Measurements from ENCODE around the gene BRD2. TPM values are rescaled to one million over a fixed set of nuclear protein-coding genes. Genes with fewer than 3 reads are reported as not detected.

The BRD2 gene
- total RNA-seq, 6 donors from 2014 or later, result 144 to 388 (median 183) TPM

DNA sequence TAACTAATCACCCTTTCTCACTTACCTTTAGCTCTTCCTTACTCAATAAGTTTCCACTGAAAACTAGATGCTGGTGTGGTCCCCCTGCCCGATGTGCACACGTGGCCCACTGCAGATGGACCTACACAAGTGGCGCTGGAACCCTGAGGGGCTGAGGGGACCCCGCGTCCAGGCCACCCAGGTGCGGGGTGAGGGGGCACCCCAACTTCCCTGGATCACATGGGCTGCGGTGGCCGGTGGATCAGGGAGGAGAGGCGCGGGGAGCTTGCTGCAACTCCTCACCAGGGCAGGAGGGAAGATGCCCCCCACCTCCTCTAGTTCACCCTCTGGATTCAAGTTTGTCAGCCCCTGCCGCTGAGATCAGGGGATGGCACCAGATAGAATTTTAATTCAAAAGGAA is 53.5 kb downstream of the BRD2 start:
- H3K4me1 ChIP-seq, result peaks cover 20 to 32% (median 22%) of the 10 kb centered on the region in 4 donors
- no peaks in the 10 kb centered on the region for H3K27me3 ChIP-seq
- H3K9me3 ChIP-seq, result no peaks in the 10 kb centered on the region
- TF ChIP-seq POLR2A (IDR thresholded peaks at IDR 0.05) (no peak), EP300 (IDR thresholded peaks at IDR 0.05) (no peak), POLR2AphosphoS5 (IDR thresholded peaks at IDR 0.05) (no peak)
- TF ChIP-seq, protein P1, sequence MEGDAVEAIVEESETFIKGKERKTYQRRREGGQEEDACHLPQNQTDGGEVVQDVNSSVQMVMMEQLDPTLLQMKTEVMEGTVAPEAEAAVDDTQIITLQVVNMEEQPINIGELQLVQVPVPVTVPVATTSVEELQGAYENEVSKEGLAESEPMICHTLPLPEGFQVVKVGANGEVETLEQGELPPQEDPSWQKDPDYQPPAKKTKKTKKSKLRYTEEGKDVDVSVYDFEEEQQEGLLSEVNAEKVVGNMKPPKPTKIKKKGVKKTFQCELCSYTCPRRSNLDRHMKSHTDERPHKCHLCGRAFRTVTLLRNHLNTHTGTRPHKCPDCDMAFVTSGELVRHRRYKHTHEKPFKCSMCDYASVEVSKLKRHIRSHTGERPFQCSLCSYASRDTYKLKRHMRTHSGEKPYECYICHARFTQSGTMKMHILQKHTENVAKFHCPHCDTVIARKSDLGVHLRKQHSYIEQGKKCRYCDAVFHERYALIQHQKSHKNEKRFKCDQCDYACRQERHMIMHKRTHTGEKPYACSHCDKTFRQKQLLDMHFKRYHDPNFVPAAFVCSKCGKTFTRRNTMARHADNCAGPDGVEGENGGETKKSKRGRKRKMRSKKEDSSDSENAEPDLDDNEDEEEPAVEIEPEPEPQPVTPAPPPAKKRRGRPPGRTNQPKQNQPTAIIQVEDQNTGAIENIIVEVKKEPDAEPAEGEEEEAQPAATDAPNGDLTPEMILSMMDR (IDR thresholded peaks at IDR 0.05), result no peak
- no peak for ATAC-seq (ENCODE audit: low FRiP score in 2 of 2)
- peak overlapping the region in 1 of 4 donors; percentile 90 for H3K27ac ChIP-seq
- H3K4me3 ChIP-seq, result no peak overlapping the region
- no peaks in the 10 kb centered on the region for H3K36me3 ChIP-seq
- DNase-seq, result peak in 1 of 2 donors; percentile 65
- 92 to 99% methylated on average over 10 to 11 of the region's 11 CpGs for WGBS, 2 donors

DNA sequence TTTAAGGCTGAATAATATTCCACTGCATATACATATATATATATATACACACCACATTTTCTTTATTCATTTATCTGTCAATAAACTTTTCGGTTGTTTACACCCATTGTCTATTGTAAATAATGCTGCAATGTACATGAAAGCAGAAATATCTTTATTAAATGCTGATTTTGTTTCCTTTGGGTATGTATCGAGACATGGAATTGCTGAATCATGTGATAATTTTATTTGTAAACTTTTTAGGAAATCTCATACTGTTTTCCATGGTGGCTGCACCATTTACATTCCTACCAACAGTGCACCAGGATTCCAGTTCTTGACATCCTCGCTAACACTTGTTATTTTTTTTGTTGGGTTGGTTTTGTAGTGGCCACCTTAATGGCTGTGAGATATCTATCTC is 55.1 kb downstream of the BRD2 start:
- ATAC-seq (ENCODE audit: low FRiP score in 2 of 2) (no peak), DNase-seq (no peak)
- H3K36me3 ChIP-seq, result no peaks in the 10 kb centered on the region
- H3K4me1 ChIP-seq, result peaks cover 16 to 25% (median 19%) of the 10 kb centered on the region in 4 donors
- H3K27ac ChIP-seq, result no peak overlapping the region
- H3K27me3 ChIP-seq, result no peaks in the 10 kb centered on the region
- WGBS, 2 donors, result 64 to 84% methylated on average over 3 of the region's 3 CpGs
- no peaks in the 10 kb centered on the region for H3K9me3 ChIP-seq
- H3K4me3 ChIP-seq, result no peak overlapping the region
- TF ChIP-seq EP300 (IDR thresholded peaks at IDR 0.05) (no peak), POLR2A (IDR thresholded peaks at IDR 0.05) (no peak), POLR2AphosphoS5 (IDR thresholded peaks at IDR 0.05) (no peak)
- TF ChIP-seq, protein P1 (IDR thresholded peaks at IDR 0.05), result no peak

DNA sequence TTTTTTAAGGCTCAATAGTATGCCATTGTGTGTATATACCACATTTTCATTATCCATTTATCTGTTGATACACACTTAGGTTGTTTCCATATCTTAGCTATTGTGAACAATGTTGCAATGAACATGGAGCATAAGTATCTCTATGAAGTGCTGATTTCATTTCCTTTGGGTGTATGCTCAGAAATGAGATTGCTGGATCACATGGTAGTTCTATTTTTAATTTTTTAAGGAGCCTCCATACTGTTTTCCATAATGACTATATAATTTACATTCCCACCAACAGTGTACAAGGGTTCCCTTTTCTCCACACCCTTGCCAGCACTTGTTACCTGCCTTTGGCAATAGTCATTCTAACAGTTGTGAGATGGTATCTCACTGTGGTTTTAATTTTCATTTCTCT is 56.1 kb downstream of the BRD2 start:
- H3K4me3 ChIP-seq, result no peak overlapping the region
- TF ChIP-seq EP300 (IDR thresholded peaks at IDR 0.05) (no peak), POLR2AphosphoS5 (IDR thresholded peaks at IDR 0.05) (no peak), POLR2A (IDR thresholded peaks at IDR 0.05) (no peak)
- TF ChIP-seq, protein P1 (IDR thresholded peaks at IDR 0.05), result no peak
- no peak for ATAC-seq (ENCODE audit: low FRiP score in 2 of 2)
- no peaks in the 10 kb centered on the region for H3K27me3 ChIP-seq
- H3K4me1 ChIP-seq, result peaks cover 18 to 25% (median 21%) of the 10 kb centered on the region in 4 donors
- no peaks in the 10 kb centered on the region for H3K36me3 ChIP-seq
- H3K27ac ChIP-seq, result no peak overlapping the region
- H3K9me3 ChIP-seq, result no peaks in the 10 kb centered on the region
- no peak for DNase-seq

DNA sequence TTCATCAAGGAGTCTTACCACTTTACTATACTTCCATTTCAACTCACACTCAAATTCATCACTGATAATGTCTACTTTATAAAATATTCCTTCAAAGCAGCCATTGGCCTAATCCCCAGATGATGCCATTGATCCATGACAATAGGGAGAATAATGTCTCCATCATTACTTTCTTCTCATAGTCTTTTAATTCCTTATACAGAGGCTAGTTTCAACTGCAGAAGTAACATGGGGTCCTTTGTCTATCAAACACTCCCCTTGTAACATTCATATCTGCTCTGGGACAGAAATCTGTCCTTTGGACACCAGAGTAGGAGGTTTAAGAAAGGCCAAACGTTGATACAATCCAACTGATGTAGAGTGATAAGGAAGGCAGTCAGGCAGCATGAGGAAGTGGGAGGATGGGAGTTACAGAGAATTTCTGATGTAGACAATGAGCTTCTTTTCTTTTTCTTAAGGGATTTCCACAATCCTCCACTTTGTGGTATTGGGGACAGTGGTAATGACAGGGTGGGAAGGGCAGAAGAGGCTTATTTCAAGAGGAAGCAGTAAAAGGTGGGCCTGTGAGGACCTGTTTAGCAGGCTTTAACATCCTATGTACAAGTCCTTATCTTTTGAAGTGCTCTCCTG is 59.9 kb downstream of the BRD2 start:
- Histone ChIP-seq H3K4me3 (no peak overlapping the region), H3K27ac (peak overlapping the region; percentile 62 to 90 (median 78)), H3K36me3 (no peaks in the 10 kb centered on the region), H3K4me1 (peaks cover 14 to 18% (median 18%) of the 10 kb centered on the region in 4 donors), H3K9me3 (no peaks in the 10 kb centered on the region), H3K27me3 (no peaks in the 10 kb centered on the region)
- WGBS, 2 donors, result 7% methylated on average over 1 of the region's 1 CpG
- ATAC-seq (ENCODE audit: low FRiP score in 2 of 2) (peak; percentile 34 to 49), DNase-seq (no peak)
- TF ChIP-seq EP300 (IDR thresholded peaks at IDR 0.05), result no peak

DNA sequence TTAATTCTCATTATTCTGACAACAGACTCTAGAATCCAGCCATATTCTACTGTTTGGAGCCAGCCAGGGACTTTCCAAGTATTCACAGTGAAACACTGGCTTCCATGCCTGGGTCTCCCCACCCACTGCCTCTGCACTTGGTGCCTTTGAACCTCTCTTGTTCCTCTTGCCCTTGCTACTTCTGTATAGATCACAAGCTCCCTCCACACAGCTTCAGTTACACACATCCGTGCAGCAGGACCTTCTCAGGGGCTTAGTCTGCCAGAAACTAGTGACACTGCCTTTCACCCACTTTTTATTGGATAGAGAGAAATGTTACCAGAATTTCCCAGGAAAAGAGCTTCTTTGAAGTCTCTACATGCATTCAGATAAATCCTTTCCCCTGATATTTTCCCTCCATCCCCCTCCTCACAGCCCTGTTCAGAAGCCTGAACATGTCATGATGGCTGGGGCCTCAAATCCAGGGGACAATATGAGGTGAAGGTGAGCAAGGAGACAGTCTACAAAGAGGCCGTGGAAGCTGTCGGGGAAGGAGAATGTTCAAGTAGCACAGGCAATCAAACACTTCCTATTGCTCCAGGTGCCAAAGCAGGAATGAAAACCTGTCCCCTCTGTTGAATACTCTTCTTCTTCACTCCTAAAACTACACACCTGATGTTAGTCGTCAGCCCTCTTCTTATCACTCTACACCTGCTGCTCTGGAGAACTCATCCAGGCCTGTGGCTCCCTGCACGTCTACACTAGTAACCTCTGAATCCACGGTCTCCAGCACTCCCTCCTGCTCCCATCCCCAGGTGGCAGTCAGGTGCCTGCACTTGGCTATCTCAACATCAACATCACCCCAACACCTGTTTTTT is 61.2 kb downstream of the BRD2 start:
- 39 to 42% methylated on average over 6 of the region's 6 CpGs for WGBS, 2 donors
- ATAC-seq (ENCODE audit: low FRiP score in 2 of 2), result peak; percentile 93 to 94
- Histone ChIP-seq H3K36me3 (no peaks in the 10 kb centered on the region), H3K4me3 (no peak overlapping the region), H3K4me1 (peaks cover 14 to 18% (median 18%) of the 10 kb centered on the region in 4 donors), H3K27ac (peak overlapping the region; percentile 62 to 90 (median 78)), H3K9me3 (no peaks in the 10 kb centered on the region), H3K27me3 (no peaks in the 10 kb centered on the region)
- peak in 1 of 2 donors; percentile 68 for DNase-seq
- TF ChIP-seq POLR2AphosphoS5 (IDR thresholded peaks at IDR 0.05) (peak in 1 of 2 donors; percentile 41), EP300 (IDR thresholded peaks at IDR 0.05) (peak in 1 of 4 donors; percentile 45), POLR2A (IDR thresholded peaks at IDR 0.05) (peak in 1 of 4 donors; percentile 84)
- TF ChIP-seq, protein P1 (IDR thresholded peaks at IDR 0.05), result no peak

Measured in upper lobe of left lung (tissue), 6 donors.